T-helper 1 cell treated with Interleukin-12 subunit alpha and Interleukin-12 subunit beta and Interleukin-4 antibody, amounts not matched to agents 30 ng/mL and 1 ng/mL, for 36 hours (primary cell): ENCODE measurements around the gene PRR18. TPM values are rescaled to one million over a fixed set of nuclear protein-coding genes. Genes with fewer than 3 reads are reported as not detected.

Experiments used
- intact Hi-C: fragments of 100-400 bp; cut with micrococcal nuclease; formaldehyde crosslinking; loops from one replicate; pipeline ENCODE4 v1.15.1; 2024
- total RNA-seq: library from RNA; stranded (reverse); gene quantifications from 2 replicates; pipeline ENCODE4 v1.2.3, GENCODE V29; 2022

Gene PRR18
- total RNA-seq, 1 donor from 2014 or later: not detected

- intact Hi-C loops: loop anchor here (5.0 to 10.0 kb wide), 4 partner anchors 54 to 1096 kb away; partner anchors contain the start of gene RPS6KA2
Observed at GRCh38 chr6:166278579-166279392, 29.4 kb downstream of the PRR18 start.

- intact Hi-C loops: loop anchor here (5.0 to 10.0 kb wide), 4 partner anchors 54 to 1097 kb away; partner anchors contain the start of gene RPS6KA2
Observed at GRCh38 chr6:166277892-166278578, 30.2 kb downstream of the PRR18 start.

GRCh38 chr6:166277018-166277417 lies 31.2 kb downstream of the PRR18 start:
- intact Hi-C loops: loop anchor here (5.0 to 10.0 kb wide), 4 partner anchors 55 to 1098 kb away; partner anchors contain the start of gene RPS6KA2

GRCh38 chr6:166275714-166276166 lies 32.5 kb downstream of the PRR18 start:
- intact Hi-C loops: loop anchor here (1.0 to 10.0 kb wide), 6 partner anchors 57 to 1099 kb away; partner anchors contain the start of gene RPS6KA2

- intact Hi-C loops: loop anchor here (1.0 to 10.0 kb wide), 6 partner anchors 57 to 1100 kb away; partner anchors contain the start of gene RPS6KA2
Observed at GRCh38 chr6:166274739-166275370, 33.3 kb downstream of the PRR18 start.

- intact Hi-C loops: loop anchor here (10.0 kb wide), 1 partner anchor 1101 kb away; no protein-coding TSS in a partner anchor
Observed at GRCh38 chr6:166274163-166274562, 34.0 kb downstream of the PRR18 start.

GRCh38 chr6:166271376-166271765 lies 36.8 kb downstream of the PRR18 start:
- intact Hi-C loops: loop anchor here (10.0 kb wide), 1 partner anchor 1103 kb away; no protein-coding TSS in a partner anchor

- intact Hi-C loops: loop anchor here (10.0 kb wide), 1 partner anchor 1104 kb away; no protein-coding TSS in a partner anchor
Observed at GRCh38 chr6:166270706-166271375, 37.4 kb downstream of the PRR18 start.

- intact Hi-C loops: loop anchor here (10.0 kb wide), 1 partner anchor 1105 kb away; no protein-coding TSS in a partner anchor
Observed at GRCh38 chr6:166269301-166270039, 38.7 kb downstream of the PRR18 start.

- intact Hi-C loops: no loop called here
Observed at GRCh38 chr6:166268431-166268830, 39.8 kb downstream of the PRR18 start.

GRCh38 chr6:166267526-166267925 lies 40.7 kb downstream of the PRR18 start:
- intact Hi-C loops: no loop called here

GRCh38 chr6:166266336-166266735 lies 41.9 kb downstream of the PRR18 start:
- intact Hi-C loops: no loop called here

- intact Hi-C loops: no loop called here
Observed at GRCh38 chr6:166262743-166263515, 45.3 kb downstream of the PRR18 start.

GRCh38 chr6:166259296-166259977 lies 48.8 kb downstream of the PRR18 start:
- intact Hi-C loops: loop anchor here (1.0 to 2.0 kb wide), 2 partner anchors 15 to 25 kb away; no protein-coding TSS in a partner anchor

- intact Hi-C loops: loop anchor here (1.0 to 2.0 kb wide), 2 partner anchors 15 to 24 kb away; no protein-coding TSS in a partner anchor
Observed at GRCh38 chr6:166258854-166259276, 49.3 kb downstream of the PRR18 start.

- intact Hi-C loops: loop anchor here (2.0 kb wide), 1 partner anchor 23 kb away; no protein-coding TSS in a partner anchor
Observed at GRCh38 chr6:166257911-166258318, 50.3 kb downstream of the PRR18 start.
